HEK293 (cell line): Measurements from ENCODE around the gene PZP.

Experiments used
- HOXD13 ChIP-seq: sonication (generic); formaldehyde crosslinking; IDR thresholded peaks from 2 replicates; pipeline ENCODE4 v1.8.0; 2022; ENCODE audit warnings: missing genetic modification reagents, borderline replicate concordance
- MEIS1 ChIP-seq: sonication (generic); formaldehyde crosslinking; IDR thresholded peaks from 2 replicates; pipeline ENCODE4 v1.8.1; 2022; ENCODE audit warnings: missing genetic modification reagents, mild to moderate bottlenecking, borderline replicate concordance
- PATZ1 ChIP-seq: fragments of 450-650 bp; formaldehyde crosslinking; IDR thresholded peaks from 2 replicates; pipeline ENCODE4 v1.5.1; 2016; ENCODE audit warnings: missing biosample characterization, missing genetic modification characterization
- ZBTB1 ChIP-seq: fragments of 450-650 bp; formaldehyde crosslinking; IDR thresholded peaks from 2 replicates; pipeline ENCODE4 v1.5.1; 2016; ENCODE audit warnings: missing biosample characterization, missing genetic modification characterization
- ZNF140 ChIP-seq: fragments of 450-650 bp; formaldehyde crosslinking; IDR thresholded peaks from 2 replicates; pipeline ENCODE4 v1.5.1; 2016; ENCODE audit warnings: missing biosample characterization, missing genetic modification characterization
- ZNF175 ChIP-seq: fragments of 450-650 bp; formaldehyde crosslinking; IDR thresholded peaks from 2 replicates; pipeline ENCODE4 v1.5.1; 2016; ENCODE audit warnings: missing biosample characterization, missing genetic modification characterization
- ZNF501 ChIP-seq: fragments of 450-650 bp; formaldehyde crosslinking; IDR thresholded peaks from 2 replicates; pipeline ENCODE4 v1.5.1; 2016; ENCODE audit warnings: missing biosample characterization, missing genetic modification characterization
- ZNF747 ChIP-seq: fragments of 450-650 bp; formaldehyde crosslinking; IDR thresholded peaks from 2 replicates; pipeline ENCODE4 v1.5.1; 2016; ENCODE audit warnings: missing biosample characterization, missing genetic modification characterization
- ZSCAN30 ChIP-seq: fragments of 450-650 bp; IDR thresholded peaks from 2 replicates; pipeline ENCODE4 v1.5.1; 2018; ENCODE audit warnings: missing biosample characterization, mild to moderate bottlenecking, missing genetic modification characterization, moderate library complexity
- TF ChIP-seq, protein P1 (sequence below): fragments of 450-650 bp; formaldehyde crosslinking; IDR thresholded peaks from 2 replicates; pipeline ENCODE4; 2016; ENCODE audit warnings: missing biosample characterization, missing genetic modification characterization
- TF ChIP-seq, protein P2 (sequence below): fragments of 450-650 bp; formaldehyde crosslinking; IDR thresholded peaks from 2 replicates; pipeline ENCODE4 v1.5.1; 2016; ENCODE audit warnings: missing biosample characterization, missing genetic modification characterization

- TF ChIP-seq PATZ1 (no peak), ZBTB1 (no peak), ZNF140 (tag by site-specific recombination) (no peak), ZNF175 (no peak), ZSCAN30 (tag by site-specific recombination) (no peak), HOXD13 (CRISPR knock-in tag) (no peak), MEIS1 (CRISPR knock-in tag) (no peak), ZNF747 (tag by site-specific recombination) (no peak), ZNF501 (tag by site-specific recombination) (no peak)
- TF ChIP-seq, protein P1, sequence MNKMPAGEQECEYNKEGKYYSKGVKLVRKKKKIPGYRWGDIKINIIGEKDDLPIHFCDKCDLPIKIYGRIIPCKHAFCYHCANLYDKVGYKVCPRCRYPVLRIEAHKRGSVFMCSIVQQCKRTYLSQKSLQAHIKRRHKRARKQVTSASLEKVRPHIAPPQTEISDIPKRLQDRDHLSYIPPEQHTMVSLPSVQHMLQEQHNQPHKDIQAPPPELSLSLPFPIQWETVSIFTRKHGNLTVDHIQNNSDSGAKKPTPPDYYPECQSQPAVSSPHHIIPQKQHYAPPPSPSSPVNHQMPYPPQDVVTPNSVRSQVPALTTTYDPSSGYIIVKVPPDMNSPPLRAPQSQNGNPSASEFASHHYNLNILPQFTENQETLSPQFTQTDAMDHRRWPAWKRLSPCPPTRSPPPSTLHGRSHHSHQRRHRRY: no peak
- TF ChIP-seq, protein P2, sequence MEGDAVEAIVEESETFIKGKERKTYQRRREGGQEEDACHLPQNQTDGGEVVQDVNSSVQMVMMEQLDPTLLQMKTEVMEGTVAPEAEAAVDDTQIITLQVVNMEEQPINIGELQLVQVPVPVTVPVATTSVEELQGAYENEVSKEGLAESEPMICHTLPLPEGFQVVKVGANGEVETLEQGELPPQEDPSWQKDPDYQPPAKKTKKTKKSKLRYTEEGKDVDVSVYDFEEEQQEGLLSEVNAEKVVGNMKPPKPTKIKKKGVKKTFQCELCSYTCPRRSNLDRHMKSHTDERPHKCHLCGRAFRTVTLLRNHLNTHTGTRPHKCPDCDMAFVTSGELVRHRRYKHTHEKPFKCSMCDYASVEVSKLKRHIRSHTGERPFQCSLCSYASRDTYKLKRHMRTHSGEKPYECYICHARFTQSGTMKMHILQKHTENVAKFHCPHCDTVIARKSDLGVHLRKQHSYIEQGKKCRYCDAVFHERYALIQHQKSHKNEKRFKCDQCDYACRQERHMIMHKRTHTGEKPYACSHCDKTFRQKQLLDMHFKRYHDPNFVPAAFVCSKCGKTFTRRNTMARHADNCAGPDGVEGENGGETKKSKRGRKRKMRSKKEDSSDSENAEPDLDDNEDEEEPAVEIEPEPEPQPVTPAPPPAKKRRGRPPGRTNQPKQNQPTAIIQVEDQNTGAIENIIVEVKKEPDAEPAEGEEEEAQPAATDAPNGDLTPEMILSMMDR (tag by site-specific recombination): no peak
Measured at GRCh38 chr12:9235519-9235918, 27.3 kb upstream of the PZP start.
